GM18517 (cell line): ENCODE results near the gene ATG16L2.
"Not testable (repeated sequence)": the region's sequence is repeated elsewhere in the genome, so short reads cannot be mapped to it uniquely, and the experiment has no call there.

ENCODE experiments used
- ATAC-seq: cut with Tn5 transposase; IDR thresholded peaks from one replicate; pipeline ENCODE4 v1.9.1; 2021; ENCODE audit warnings: mild to moderate bottlenecking, moderate library complexity; ENCODE audit not compliant: unreplicated experiment

The ATG16L2 gene

GRCh38 chr11:72793425-72794367, 20.5 kb upstream of the ATG16L2 start, which contains the start of gene STARD10:
TSS of gene STARD10 (minus strand) at chr11:72794047. CDS start at chr11:72781181, 12,866 bp downstream.
- ATAC-seq: peak; percentile 70

- no peak for ATAC-seq
Measured at GRCh38 chr11:72798361-72798760, 15.8 kb upstream of the ATG16L2 start.

- no peak for ATAC-seq
Measured at GRCh38 chr11:72799441-72799840, 14.8 kb upstream of the ATG16L2 start.

- no peak for ATAC-seq
Measured at GRCh38 chr11:72802822-72803221, 11.4 kb upstream of the ATG16L2 start.

DNA sequence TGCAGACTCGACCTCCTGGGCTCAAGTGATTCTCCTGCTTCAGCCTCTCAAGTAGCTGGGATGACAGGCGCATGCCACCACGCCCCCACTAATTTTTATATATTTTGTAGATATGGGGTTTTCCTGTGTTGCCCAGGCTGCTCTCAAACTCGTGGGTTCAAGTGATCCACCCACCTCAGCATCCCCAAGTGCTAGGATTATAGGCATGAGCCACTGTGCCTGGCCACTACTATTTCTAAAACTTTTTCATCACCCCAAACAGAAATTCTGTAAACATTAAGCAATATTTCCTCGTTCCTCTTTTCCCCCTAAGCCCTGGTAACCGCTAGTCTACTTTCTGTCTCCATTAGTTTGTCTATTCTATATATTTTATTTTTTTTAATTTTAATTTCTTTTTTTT, 9.0 kb upstream of the ATG16L2 start:
- ATAC-seq: no peak

GRCh38 chr11:72806378-72806777, 7.8 kb upstream of the ATG16L2 start:
- ATAC-seq: not testable (repeated sequence)

- ATAC-seq: no peak
Measured at GRCh38 chr11:72807021-72807693, 7.1 kb upstream of the ATG16L2 start.

GRCh38 chr11:72807792-72808191, 6.4 kb upstream of the ATG16L2 start:
- no peak for ATAC-seq

DNA sequence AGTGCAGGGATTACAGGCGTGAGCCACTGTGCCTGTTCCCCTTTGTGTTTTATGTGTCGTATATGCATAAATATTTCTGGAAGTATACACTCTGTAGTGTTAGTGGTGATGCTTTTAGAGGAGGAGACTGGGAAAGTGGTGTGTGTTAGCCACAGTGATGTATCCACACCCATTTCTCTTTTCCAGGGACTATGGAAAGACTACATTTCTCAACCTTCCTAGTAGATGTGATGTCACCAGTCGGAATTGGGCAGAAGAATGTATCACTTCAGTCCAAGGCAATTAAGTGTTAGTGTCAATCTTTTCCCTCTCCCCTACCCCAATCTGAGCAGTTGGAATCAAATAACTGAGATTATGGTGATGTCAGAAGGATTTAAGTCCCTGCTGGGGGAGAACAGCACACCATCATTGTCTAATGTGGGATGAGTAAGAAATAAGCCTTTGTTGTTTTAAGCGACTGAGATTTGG, 5.8 kb upstream of the ATG16L2 start:
- ATAC-seq: no peak

DNA sequence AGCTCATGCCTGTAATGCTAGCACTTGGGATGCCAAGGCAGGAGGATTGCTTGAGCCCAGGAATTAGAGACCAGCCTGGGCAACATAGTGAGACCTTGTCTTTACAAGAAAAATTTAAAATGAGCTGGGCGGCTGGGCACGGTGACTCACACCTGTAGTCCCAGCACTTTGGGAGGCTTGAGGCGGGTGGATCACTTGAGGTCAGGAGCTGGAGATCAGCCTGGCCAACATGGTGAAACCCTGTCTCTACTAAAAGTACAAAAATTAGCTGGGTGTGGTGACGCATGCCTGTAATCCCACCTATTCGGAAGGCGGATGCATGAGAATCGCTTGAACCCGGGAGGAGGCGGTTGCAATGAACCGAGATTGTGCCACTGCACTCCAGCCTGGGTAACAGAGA, 2.5 kb upstream of the ATG16L2 start:
- ATAC-seq: not testable (repeated sequence)

- ATAC-seq: no peak
Measured at GRCh38 chr11:72812604-72812966, 1.6 kb upstream of the ATG16L2 start.

- ATAC-seq: no peak
Measured at GRCh38 chr11:72812967-72813739, 1.1 kb upstream of the ATG16L2 start.

- ATAC-seq: peak; percentile 42
Measured at GRCh38 chr11:72813740-72814285, 398 bp upstream of the ATG16L2 start.

DNA sequence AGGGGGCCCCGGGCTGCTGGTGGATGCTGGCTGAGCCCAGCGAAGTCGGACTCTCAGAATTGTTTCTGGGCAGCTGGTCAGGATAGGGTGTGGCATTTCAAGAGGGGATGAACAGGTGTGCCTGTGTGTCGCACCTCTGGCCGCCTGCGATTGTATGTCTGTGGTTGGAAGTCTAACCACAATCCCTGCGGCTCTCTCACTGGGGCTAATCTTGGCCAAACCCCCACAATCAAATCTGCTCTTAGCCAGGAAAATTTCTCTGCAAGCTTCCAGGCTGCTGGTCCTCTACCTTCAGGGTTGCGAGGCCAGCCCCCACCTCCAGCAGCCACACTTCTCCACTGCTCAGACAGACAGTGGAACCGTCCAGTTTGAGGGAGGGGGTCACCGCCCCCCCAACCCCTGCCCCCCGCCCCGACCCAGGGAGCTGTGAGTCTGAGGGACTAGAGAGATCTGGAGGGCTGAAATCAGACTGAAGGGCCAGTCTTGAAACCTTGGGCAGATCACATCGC, 953 bp downstream of the ATG16L2 start:
- peak; percentile 6 for ATAC-seq

GRCh38 chr11:72816404-72816990, 2.3 kb downstream of the ATG16L2 start:
- no peak for ATAC-seq

- ATAC-seq: no peak
Measured at GRCh38 chr11:72817966-72818365, 3.8 kb downstream of the ATG16L2 start.

- no peak for ATAC-seq
Measured at GRCh38 chr11:72818971-72819370, 4.8 kb downstream of the ATG16L2 start.

DNA sequence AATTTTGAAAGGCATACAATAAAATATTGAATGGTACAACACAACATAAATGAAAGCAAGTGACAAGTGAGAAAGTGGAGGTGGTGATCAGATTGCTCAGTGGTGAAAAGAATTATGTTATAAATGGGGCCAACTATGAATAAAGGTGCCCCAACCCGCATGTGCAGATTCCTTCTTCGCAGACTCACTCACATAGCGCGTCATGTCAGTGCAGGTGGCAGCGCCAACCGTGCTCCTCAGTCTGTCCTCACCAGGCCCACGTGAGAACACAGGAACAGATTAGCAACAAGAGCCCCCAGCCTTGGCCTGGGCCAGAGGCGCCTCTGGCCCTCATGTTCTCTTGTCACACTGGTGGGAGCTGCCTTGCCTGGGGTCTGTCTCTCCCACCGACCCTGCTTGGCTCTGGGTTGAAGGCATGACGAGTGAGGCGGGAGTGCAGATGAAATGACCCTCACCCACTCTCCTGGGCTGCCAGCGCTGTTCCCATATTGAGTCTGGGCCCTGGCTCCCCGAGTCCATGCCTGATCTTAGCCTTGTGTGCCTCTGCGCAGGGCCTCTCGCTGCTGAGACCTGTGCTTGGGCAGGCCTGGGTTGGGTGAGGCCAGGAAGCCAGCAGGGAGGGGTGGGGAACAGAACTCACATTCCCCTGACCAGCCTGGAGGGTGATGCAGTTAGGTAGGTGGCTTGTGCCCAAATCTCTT, 6.4 kb downstream of the ATG16L2 start:
- no peak for ATAC-seq

DNA sequence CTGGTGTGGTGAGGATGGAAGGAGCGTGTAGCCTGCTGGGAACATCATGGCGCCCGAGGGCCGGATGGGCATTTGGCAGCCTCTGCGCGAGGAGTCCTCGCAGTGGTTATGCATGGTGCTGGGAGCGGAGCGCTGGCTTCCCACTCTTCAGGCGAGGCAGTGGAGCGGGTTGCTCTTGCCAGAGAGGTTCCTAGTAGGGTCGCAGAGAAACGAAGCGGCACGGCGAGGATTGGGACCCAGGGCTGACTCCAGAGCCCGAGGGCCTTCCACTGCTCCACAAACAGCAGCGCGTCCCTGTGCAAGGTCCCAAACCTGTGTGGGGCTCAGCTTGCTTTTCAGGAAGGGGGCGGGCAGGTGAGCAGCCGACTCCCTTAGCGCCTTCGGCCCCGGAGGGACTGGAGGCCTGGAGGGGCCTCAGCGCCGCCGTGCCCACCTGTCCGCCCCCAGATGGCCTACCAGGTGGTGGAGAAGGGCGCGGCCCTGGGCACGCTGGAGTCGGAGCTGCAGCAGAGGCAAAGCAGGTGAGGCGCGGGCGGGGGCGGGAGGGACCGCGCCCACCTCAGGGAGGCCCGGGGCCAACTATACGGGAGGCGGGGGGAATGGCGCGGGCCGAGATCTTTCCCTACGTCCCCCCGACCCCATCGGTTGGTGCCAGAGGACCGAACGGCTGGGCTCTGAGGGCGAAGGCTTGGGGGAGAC, 7.2 kb downstream of the ATG16L2 start:
- no peak for ATAC-seq
